Measurements from ENCODE around the gene RAB11A. TPM values are rescaled to one million over a fixed set of nuclear protein-coding genes. Genes with fewer than 3 reads are reported as not detected.

RAB11A gene
- total RNA-seq, 2 donors from 2014 or later = 111 to 149 TPM

- Histone ChIP-seq H3K4me1 (ENCODE audit: control insufficient read depth in 1 of 2, low read depth in 2 of 2) (peaks cover 30 to 51% of the 10 kb centered on the region in 2 donors), H3K36me3 (no peaks in the 10 kb centered on the region), H3K27me3 (replicated peaks; ENCODE audit: insufficient read depth) (no peaks in the 10 kb centered on the region), H3K4me3 (peak overlapping the region; percentile 46), H3K27ac (peak overlapping the region; percentile 69 to 81), H3K9me3 (no peaks in the 10 kb centered on the region)
- DNase-seq (ENCODE audit: low spot score) (no peak), ATAC-seq (ENCODE audit: insufficient number of reproducible peaks, low FRiP score, low read depth) (no peak)
- TF ChIP-seq CTCF (IDR thresholded peaks at IDR 0.05) = no peak
Observed at GRCh38 chr15:65833501-65834205, 35.6 kb upstream of the RAB11A start.

GRCh38 chr15:65834603-65835282 lies 34.5 kb upstream of the RAB11A start:
- H3K27ac ChIP-seq = peak overlapping the region in 1 of 2 donors; percentile 69
- H3K36me3 ChIP-seq = no peaks in the 10 kb centered on the region
- H3K4me3 ChIP-seq = no peak overlapping the region
- no peaks in the 10 kb centered on the region for H3K9me3 ChIP-seq
- peaks cover 30 to 51% of the 10 kb centered on the region in 2 donors for H3K4me1 ChIP-seq (ENCODE audit: control insufficient read depth in 1 of 2, low read depth in 2 of 2)
- no peak for DNase-seq (ENCODE audit: low spot score)
- H3K27me3 ChIP-seq (replicated peaks; ENCODE audit: insufficient read depth) = no peaks in the 10 kb centered on the region
- TF ChIP-seq CTCF (IDR thresholded peaks at IDR 0.05) = no peak
- no peak for ATAC-seq (ENCODE audit: insufficient number of reproducible peaks, low FRiP score, low read depth)

- Histone ChIP-seq H3K27me3 (replicated peaks; ENCODE audit: insufficient read depth) (no peaks in the 10 kb centered on the region), H3K27ac (peak overlapping the region in 1 of 2 donors; percentile 69), H3K4me3 (no peak overlapping the region), H3K9me3 (no peaks in the 10 kb centered on the region), H3K36me3 (no peaks in the 10 kb centered on the region), H3K4me1 (ENCODE audit: control insufficient read depth in 1 of 2, low read depth in 2 of 2) (peaks cover 30 to 51% of the 10 kb centered on the region in 2 donors)
- ATAC-seq (ENCODE audit: insufficient number of reproducible peaks, low FRiP score, low read depth) (no peak), DNase-seq (ENCODE audit: low spot score) (no peak)
- TF ChIP-seq CTCF (IDR thresholded peaks at IDR 0.05) = no peak
Observed at GRCh38 chr15:65835447-65835846, 33.8 kb upstream of the RAB11A start.

- Histone ChIP-seq H3K27me3 (replicated peaks; ENCODE audit: insufficient read depth) (no peaks in the 10 kb centered on the region), H3K9me3 (no peaks in the 10 kb centered on the region), H3K4me3 (no peak overlapping the region), H3K27ac (no peak overlapping the region), H3K36me3 (no peaks in the 10 kb centered on the region), H3K4me1 (ENCODE audit: control insufficient read depth in 1 of 2, low read depth in 2 of 2) (peaks cover 33 to 61% of the 10 kb centered on the region in 2 donors)
- no peak for ATAC-seq (ENCODE audit: insufficient number of reproducible peaks, low FRiP score, low read depth)
- no peak for DNase-seq (ENCODE audit: low spot score)
- TF ChIP-seq CTCF (IDR thresholded peaks at IDR 0.05) = no peak
Observed at GRCh38 chr15:65836665-65837064, 32.6 kb upstream of the RAB11A start.
